ENCODE results near the gene CHTF18.
"Not testable (repeated sequence)": the region's sequence is repeated elsewhere in the genome, so short reads cannot be mapped to it uniquely, and the experiment has no call there.

The CHTF18 gene

DNA sequence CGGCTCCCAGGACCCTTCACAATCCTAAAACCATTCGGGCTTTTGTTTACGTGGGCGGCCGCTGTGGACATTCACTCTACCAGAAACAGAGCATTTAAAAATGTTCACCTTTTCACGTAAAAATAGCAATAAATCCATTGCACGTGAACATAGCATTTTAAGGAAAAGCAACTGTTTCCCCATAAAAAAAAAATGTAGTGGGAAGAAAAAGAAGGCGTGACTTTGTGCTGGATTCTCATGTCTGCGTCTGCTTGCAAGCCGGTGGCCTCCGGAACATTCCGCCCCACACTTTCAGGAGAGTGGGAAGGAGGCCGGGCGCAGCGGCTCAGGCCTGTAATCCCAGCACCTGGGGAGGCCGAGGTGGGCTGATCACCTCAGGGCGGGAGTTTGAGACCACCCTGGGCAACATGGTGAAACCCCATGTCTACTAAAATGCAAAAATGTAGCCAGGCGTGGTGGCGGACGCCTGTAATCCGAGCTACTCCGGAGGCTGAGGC, 25.5 kb downstream of the CHTF18 start:
- no peak for DNase-seq

DNA sequence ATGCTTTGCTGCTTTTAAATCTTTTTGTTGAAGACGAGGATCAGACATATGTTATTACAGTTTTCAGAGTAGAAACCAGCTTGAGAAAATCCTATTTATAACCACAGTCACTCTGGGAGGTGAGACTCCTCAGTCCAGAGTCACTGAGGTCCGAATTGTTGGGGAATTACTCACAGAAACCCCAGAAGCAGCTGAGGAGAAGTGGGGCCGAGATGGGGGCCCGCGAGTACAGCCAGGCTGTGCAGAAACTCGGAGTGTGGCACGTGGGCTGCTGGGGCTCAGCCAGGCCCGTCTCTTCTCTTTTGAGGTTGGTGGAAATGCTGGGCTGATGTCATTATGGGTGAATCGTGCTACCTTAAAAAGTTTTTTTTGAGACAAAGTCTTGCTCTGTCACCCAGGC, 26.6 kb downstream of the CHTF18 start:
- DNase-seq, result no peak

GRCh38 chr16:815861-816260, 27.4 kb downstream of the CHTF18 start:
- DNase-seq, result no peak

DNA sequence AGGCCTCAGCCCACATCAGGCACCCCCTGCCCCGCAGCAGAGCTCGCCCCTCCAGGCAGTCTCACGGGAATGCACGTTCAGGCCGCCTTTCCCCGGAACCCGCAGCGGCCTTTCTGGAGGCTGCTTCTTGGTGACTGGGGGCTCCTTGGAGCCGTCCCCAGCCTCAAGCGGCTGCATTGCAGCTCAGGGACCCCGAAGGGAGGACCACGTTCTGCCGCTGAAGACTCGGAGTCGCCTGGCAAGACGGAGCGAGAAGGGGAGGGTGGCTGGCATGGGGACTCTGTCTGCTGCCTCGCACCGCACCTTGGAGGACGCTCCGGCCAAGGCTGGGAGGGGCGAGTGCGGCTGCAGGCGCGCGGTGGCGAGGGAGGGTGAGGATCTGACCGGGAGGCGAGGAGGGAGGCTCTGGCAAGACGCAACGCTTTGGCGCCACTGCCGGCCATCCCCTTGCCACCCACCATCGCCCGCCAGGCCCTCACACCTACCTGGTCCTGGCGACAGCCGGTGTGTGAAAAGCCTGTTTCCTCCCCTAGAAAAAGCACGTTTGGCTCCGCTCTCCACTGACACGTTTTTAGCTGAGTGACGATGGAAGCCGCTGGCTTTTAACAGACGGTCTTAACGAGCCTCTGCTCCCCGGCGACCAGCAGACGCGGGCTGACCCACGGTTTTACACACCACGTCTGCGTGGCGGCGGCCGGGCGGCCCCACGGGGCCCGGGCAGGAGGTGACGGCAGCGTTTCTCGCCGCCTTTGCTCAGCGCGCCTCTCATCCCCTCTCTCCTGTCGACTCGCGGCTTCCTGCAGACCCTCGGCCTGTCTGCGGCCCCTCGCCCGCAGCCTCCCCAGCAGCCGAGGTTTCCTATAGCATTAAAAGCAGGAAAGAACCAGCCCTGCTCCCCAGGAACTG, 28.8 kb downstream of the CHTF18 start:
- DNase-seq, result no peak

GRCh38 chr16:818132-818531, 29.7 kb downstream of the CHTF18 start:
- DNase-seq, result no peak

DNA sequence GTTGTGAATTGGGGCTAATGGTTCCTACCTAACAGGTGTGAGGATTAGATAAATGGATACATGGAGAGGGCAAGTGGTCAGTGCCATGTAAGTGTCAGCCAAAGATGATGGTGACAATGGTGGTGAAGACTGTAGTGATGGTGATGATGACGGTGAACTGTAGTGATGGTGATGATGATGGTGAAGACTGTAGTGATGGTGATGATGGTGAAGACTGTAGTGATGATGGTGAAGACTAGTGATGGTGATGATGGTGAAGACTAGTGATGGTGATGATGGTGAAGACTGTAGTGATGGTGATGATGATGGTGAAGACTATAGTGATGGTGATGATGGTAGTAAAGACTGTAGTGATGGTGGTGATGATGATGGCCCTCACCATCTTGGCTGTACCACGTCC, 30.2 kb downstream of the CHTF18 start:
- no peak for DNase-seq

DNA sequence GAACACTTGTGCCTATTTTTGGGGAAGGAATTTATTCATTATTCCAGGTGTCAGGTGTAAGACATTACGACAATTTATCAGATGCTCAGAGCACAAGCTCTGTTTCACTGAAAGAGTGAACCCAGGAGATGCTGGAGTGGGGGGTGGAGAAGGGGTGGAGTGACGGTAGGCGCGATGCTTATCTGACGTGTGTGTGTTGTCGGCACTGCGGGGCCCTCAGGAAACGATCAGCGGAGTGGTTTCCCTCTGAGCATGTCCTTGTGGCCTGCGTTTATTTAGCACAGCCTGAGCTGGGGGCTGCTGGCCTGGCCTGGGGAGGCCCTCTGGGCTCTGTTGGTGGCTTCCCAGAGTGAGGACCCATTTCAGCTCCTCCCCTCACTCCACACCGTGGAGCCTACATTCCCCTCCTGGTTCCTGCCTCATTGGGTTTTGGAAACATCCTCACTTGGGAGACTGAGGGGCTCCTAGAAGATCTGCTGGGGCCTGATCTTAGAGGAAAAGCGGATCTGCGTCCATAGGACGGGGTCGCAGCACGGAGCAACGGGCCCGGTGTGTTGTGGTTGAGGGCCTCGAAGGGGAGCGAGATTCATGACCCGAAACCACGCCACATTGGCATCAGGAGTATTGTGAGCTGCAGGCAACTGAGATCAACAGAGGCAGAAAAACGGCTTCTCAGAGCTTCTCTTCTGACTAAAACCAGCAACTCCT, 31.1 kb downstream of the CHTF18 start:
- DNase-seq, result no peak

GRCh38 chr16:820044-820408, 31.6 kb downstream of the CHTF18 start:
- DNase-seq, result not testable (repeated sequence)

- no peak for DNase-seq
Measured at GRCh38 chr16:820748-821147, 32.3 kb downstream of the CHTF18 start.

DNA sequence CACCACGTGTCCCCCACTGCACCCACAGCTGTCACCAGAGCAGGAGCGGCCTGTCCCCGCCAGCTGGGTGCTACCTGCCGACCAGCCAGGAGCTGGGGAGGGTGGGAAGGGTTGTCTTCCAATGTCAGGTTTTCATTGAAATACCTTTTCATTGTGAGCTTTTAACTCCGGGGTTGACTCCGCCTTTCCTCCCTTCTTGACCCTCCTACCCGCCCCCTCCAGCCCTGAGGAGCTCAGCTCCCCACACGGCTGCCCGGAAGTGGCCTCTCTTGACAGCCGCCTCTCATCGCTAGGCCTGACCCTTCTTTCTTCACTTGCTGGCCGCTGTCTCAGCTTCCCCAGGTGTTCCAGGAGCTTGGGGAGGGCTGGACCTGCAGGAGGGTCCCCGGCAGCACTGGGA, 33.3 kb downstream of the CHTF18 start:
- no peak for DNase-seq

GRCh38 chr16:822174-822908, 33.9 kb downstream of the CHTF18 start:
- DNase-seq, result no peak

- no peak for DNase-seq
Measured at GRCh38 chr16:822909-823297, 34.5 kb downstream of the CHTF18 start.

- DNase-seq, result no peak
Measured at GRCh38 chr16:824194-824593, 35.8 kb downstream of the CHTF18 start.

DNA sequence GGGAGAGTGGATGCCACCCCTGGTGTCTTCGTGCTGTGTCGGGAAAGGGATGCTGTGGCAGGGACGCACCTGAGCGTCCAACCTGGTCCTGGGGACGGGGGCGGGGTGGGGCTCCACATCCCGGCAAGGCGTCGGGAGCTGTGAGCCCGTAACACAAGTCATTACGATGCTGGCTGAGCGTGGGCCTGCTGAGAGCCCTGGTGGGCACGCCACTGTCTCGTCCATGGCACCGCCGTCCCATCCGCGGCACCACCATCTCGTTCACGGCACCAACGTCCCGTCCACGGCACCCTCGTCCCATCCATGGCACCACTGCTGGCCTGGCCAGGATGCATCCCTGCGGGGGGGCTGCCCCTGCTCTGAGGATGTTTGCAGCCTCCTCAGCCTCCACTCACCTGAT, 36.2 kb downstream of the CHTF18 start:
- DNase-seq, result no peak

DNA sequence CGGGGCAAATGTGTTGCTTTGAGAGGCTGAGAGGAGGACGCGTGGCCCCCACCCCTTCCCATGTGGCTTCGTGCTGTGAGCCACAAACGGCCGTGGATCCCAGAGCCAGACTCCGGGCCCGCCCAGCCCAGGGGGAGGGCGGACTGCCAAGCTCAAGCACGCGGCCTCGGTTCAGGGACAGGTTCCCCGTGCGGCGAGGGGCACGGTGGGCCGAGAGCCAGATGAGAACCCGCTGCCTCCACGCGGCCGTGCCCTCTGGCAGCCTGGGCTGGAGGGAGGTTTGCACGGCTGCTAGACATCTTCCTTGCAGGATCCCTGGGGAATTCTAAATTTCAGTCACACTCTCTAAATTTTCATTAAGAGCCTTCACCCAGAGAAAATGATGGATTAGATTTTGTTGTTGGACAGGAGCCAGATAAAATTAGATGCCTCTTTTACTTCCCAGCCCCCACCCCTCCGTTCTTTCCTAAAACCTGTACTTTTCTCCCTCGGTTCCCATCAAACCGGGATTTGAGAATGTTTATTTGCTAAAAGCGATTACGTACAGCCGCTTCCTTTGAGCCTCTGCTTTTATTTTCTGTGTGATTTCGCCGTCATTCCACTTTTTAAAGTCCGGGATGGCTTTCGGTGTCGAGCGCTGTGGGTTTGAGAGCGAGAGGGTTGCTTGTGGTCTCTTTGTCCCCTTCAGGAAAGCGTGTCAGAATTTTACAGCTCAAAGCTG, 37.1 kb downstream of the CHTF18 start:
- no peak for DNase-seq

- no peak for DNase-seq
Measured at GRCh38 chr16:827513-827912, 39.1 kb downstream of the CHTF18 start.

- no peak for DNase-seq
Measured at GRCh38 chr16:828891-829290, 40.5 kb downstream of the CHTF18 start.

- DNase-seq, result no peak
Measured at GRCh38 chr16:830107-830870, 41.9 kb downstream of the CHTF18 start.

GRCh38 chr16:830871-831570, 42.6 kb downstream of the CHTF18 start:
- no peak for DNase-seq

DNA sequence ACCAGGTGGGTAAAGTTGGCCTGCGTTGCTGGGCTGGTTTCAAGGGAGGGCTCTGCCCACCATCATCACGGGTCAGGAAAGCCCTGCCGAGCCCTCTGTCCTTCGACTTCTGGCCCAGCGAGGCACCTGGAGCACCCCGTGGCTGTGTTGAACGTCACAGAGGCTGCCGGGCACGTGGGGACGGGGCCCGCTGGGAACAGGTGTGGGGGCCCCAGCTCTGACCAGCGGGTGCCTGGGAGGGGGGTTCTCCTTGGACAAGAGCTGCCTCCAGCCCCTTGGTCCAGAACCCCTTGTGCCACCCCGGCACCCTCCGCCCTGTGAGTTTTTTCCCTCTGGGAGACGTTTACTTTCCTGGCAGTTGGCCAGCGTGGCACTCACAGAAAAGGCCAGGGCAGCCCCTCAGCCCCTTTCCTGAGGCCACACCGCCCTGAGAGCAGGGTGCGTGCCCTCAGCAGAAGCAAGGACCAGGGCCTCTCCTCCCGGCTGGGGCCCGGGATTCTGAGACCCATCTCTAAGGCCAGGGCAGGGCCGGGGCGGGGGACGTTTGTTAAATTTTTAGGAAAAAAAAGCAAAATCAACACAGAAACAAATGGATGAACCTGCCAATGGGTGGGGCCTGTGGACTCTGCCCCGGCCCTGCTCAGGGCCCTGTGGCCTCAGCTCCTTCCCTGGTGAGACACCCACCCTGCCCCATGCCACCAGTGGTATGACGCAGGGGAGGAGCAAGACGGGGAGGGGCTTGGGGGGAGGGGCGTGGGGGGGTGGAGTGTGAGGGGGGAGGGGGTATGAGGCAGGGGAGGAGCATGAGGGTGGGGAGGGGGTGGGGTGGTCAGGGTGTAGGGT, 43.4 kb downstream of the CHTF18 start:
- no peak for DNase-seq
